Esophagus squamous epithelium (tissue), 5 donors: ENCODE measurements around the gene SARM1. TPM values are rescaled to one million over a fixed set of nuclear protein-coding genes. Genes with fewer than 3 reads are reported as not detected.
A peak's percentile ranks its signal among the peaks of the same experiment; 100 is the strongest.
"Not testable (repeated sequence)": the region's sequence is repeated elsewhere in the genome, so short reads cannot be mapped to it uniquely, and the experiment has no call there.

Experiments
- DNase-seq: peaks from one replicate; lab custom pipeline; 2025; lab: John Stamatoyannopoulos, UW
- H3K27ac ChIP-seq, 4 donors: fragments of 200-600 bp; sonication (generic); one replicate each; pipeline ENCODE4 v1.5.1; 2016 to 2019; ENCODE audit warnings: mild to moderate bottlenecking in 1 of 4
- H3K27me3 ChIP-seq, 4 donors: fragments of 200-600 bp; sonication (generic); 1 replicate in 3 of 4; 2 replicates in 1 of 4; pipeline versions ENCODE4 v1.5.1 to v1.6.0; 2017 to 2021; ENCODE audit warnings: antibody characterized with exemption in 1 of 4
- H3K36me3 ChIP-seq, 3 donors: fragments of 200-600 bp; sonication (generic); one replicate each; pipeline ENCODE4 v1.5.1; 2016 to 2019
- H3K4me1 ChIP-seq, 3 donors: fragments of 200-600 bp; sonication (generic); one replicate each; pipeline ENCODE4 v1.5.1; 2017 to 2019
- H3K4me3 ChIP-seq, 4 donors: fragments of 200-600 bp; sonication (generic); 1 replicate in 3 of 4; 2 replicates in 1 of 4; pipeline ENCODE4 v1.5.1; 2016 to 2019; ENCODE audit warnings: mild to moderate bottlenecking in 2 of 4, moderate library complexity in 1 of 4
- H3K9me3 ChIP-seq, 3 donors: fragments of 200-600 bp; sonication (generic); one replicate each; pipeline ENCODE4 v1.5.1; 2016 to 2019
- POLR2A ChIP-seq, 4 donors: fragments of 450-650 bp; IDR thresholded peaks; one replicate each; pipeline ENCODE4 v1.6.1; 2017; ENCODE audit warnings: antibody characterized with exemption in 4 of 4, mild to moderate bottlenecking in 4 of 4, moderate library complexity in 3 of 4
- WGBS, 2 donors: methylation state at CpG; one replicate each; pipeline ENCODE4 v1.1.5; 2018; 5-methylcytosine and 5-hydroxymethylcytosine counted together
- intact Hi-C: fragments of 100-400 bp; cut with DNase I; formaldehyde crosslinking; loops from one replicate; pipeline ENCODE4 v1.15.0; 2022
- total RNA-seq, 4 donors: library from RNA; depleted of rRNA; stranded (reverse); fragments of >200 nt; gene quantifications; one replicate each; pipeline ENCODE4 v1.1.0, GENCODE V29; 2016
- TF ChIP-seq, protein P1 (sequence below), 6 experiments: fragments of 450-650 bp in 4 of 6; fragments of 200-600 bp in 2 of 6; sonication (generic) in 2 of 6; IDR thresholded peaks; one replicate each; pipeline ENCODE4 v1.5.1; 2016 to 2019; ENCODE audit warnings: antibody characterized with exemption in 6 of 6, mild to moderate bottlenecking in 4 of 6, moderate library complexity in 4 of 6
- donor health status: DM: yes; HTN: yes; CAD: no.

Gene SARM1
- total RNA-seq, 4 donors from 2014 or later: 1.1 to 7.2 (median 2.5) TPM

DNA sequence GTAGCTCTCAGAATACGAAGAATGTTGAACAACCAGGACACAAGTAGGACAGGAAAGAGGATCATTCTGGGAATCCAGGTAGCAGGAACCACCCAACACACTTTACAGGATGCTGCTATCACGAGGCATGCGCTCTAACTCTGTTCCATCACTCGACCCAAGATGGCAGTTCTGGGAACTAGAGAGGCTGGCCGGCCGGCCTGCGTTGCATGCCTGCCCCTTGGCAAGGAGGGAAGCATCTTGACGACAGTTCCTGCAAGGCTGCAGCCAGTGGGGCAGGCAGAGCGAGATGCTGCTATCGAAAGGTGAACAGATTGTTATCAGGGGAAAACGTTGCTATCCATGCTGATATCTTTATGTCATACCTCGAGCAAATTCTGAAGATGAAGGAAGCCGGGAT is 53.7 kb downstream of the SARM1 start:
- peaks cover 0 to 22% (median 0%) of the 10 kb centered on the region in 4 donors for H3K27me3 ChIP-seq
- no peak overlapping the region for H3K27ac ChIP-seq
- 82 to 89% methylated on average over 10 to 13 of the region's 13 CpGs for WGBS, 2 donors
- no peaks in the 10 kb centered on the region for H3K4me1 ChIP-seq
- no peak overlapping the region for H3K4me3 ChIP-seq
- intact Hi-C loops: no loop called here
- H3K9me3 ChIP-seq: no peaks in the 10 kb centered on the region
- no peak for DNase-seq
- no peak for TF ChIP-seq POLR2A (IDR thresholded peaks at IDR 0.05)
- TF ChIP-seq, protein P1, sequence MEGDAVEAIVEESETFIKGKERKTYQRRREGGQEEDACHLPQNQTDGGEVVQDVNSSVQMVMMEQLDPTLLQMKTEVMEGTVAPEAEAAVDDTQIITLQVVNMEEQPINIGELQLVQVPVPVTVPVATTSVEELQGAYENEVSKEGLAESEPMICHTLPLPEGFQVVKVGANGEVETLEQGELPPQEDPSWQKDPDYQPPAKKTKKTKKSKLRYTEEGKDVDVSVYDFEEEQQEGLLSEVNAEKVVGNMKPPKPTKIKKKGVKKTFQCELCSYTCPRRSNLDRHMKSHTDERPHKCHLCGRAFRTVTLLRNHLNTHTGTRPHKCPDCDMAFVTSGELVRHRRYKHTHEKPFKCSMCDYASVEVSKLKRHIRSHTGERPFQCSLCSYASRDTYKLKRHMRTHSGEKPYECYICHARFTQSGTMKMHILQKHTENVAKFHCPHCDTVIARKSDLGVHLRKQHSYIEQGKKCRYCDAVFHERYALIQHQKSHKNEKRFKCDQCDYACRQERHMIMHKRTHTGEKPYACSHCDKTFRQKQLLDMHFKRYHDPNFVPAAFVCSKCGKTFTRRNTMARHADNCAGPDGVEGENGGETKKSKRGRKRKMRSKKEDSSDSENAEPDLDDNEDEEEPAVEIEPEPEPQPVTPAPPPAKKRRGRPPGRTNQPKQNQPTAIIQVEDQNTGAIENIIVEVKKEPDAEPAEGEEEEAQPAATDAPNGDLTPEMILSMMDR (IDR thresholded peaks at IDR 0.05): no peak
- H3K36me3 ChIP-seq: no peaks in the 10 kb centered on the region

GRCh38 chr17:28426081-28426519 is 54.6 kb downstream of the SARM1 start:
- 77 to 80% methylated on average over 9 of the region's 9 CpGs for WGBS, 2 donors
- H3K4me1 ChIP-seq: no peaks in the 10 kb centered on the region
- H3K27me3 ChIP-seq: peaks cover 0 to 30% (median 0%) of the 10 kb centered on the region in 4 donors
- no peak for TF ChIP-seq POLR2A (IDR thresholded peaks at IDR 0.05)
- TF ChIP-seq, protein P1 (IDR thresholded peaks at IDR 0.05): peak in 3 of 6 experiments; percentile 14 to 46 (median 21)
- intact Hi-C loops: no loop called here
- no peaks in the 10 kb centered on the region for H3K36me3 ChIP-seq
- H3K9me3 ChIP-seq: no peaks in the 10 kb centered on the region
- DNase-seq: no peak
- no peak overlapping the region for H3K27ac ChIP-seq
- H3K4me3 ChIP-seq: no peak overlapping the region

DNA sequence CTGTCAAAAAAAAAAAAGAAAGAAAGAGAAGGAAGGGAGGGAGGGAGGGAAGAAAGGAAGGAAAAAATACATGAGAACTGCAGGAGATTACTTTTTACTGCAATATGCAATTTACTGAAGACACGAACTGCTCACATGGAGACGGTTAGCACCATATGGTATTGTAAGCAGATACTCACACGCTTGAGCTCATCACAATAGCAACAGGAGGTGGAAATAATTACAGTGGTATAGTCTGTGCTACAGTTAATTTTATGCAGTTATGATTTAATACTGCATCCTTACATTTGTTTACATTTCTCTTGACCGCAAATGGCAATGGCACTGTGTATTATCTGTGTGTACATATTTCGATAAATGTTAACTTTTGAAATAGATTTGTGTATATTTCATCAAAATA is 55.9 kb downstream of the SARM1 start:
- intact Hi-C loops: no loop called here
- H3K4me1 ChIP-seq: no peaks in the 10 kb centered on the region
- H3K27me3 ChIP-seq: peaks cover 0 to 42% (median 0%) of the 10 kb centered on the region in 4 donors
- DNase-seq: no peak
- no peak overlapping the region for H3K4me3 ChIP-seq
- WGBS, 2 donors: 70 to 84% methylated on average over 5 of the region's 5 CpGs
- H3K36me3 ChIP-seq: no peaks in the 10 kb centered on the region
- H3K9me3 ChIP-seq: no peaks in the 10 kb centered on the region
- TF ChIP-seq, protein P1 (IDR thresholded peaks at IDR 0.05): no peak
- TF ChIP-seq POLR2A (IDR thresholded peaks at IDR 0.05): no peak
- no peak overlapping the region for H3K27ac ChIP-seq

- H3K27me3 ChIP-seq: peaks cover 0 to 42% (median 0%) of the 10 kb centered on the region in 4 donors
- 76 to 90% methylated on average over 4 of the region's 4 CpGs for WGBS, 2 donors
- intact Hi-C loops, H3K27ac ChIP-seq, DNase-seq, H3K36me3 ChIP-seq, H3K4me1 ChIP-seq, H3K4me3 ChIP-seq, H3K9me3 ChIP-seq: not testable (repeated sequence)
These were observed 56.5 kb downstream of the SARM1 start for GRCh38 chr17:28427982-28428381.

DNA sequence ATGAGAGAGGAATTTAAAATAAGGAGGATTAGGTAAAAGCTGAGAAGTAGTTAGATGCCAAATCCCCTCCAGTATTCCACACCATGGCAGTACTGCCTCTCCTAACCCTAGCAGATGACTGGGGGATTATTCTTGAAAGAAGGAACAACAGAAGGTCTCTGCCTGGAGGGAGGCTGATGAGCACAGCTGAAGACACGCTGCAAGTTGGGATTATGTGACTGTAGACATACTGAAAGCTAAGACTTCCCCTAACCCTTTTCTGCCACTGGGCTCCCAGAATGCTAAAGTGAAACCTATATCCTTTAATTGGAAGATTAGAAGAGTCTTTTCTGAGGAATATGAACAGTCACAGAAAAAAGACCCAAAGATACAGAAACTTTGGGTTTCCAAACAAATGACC is 62.2 kb downstream of the SARM1 start:
- DNase-seq: no peak
- Histone ChIP-seq H3K4me3 (no peak overlapping the region), H3K27me3 (peaks cover 0 to 29% (median 0%) of the 10 kb centered on the region in 4 donors), H3K4me1 (no peaks in the 10 kb centered on the region), H3K27ac (no peak overlapping the region), H3K36me3 (no peaks in the 10 kb centered on the region), H3K9me3 (no peaks in the 10 kb centered on the region)
- WGBS, 2 donors: 38 to 42% methylated on average over 1 of the region's 1 CpG
- TF ChIP-seq, protein P1 (IDR thresholded peaks at IDR 0.05): no peak
- no peak for TF ChIP-seq POLR2A (IDR thresholded peaks at IDR 0.05)
- intact Hi-C loops: no loop called here

GRCh38 chr17:28434326-28434725 is 62.8 kb downstream of the SARM1 start:
- WGBS, 2 donors: 66 to 74% methylated on average over 5 to 8 of the region's 8 CpGs
- peaks cover 0 to 27% (median 0%) of the 10 kb centered on the region in 4 donors for H3K27me3 ChIP-seq
- H3K4me3 ChIP-seq, H3K9me3 ChIP-seq, DNase-seq, intact Hi-C loops, H3K4me1 ChIP-seq, H3K36me3 ChIP-seq, H3K27ac ChIP-seq: not testable (repeated sequence)
